HepG2 (cell line): ENCODE measurements around the gene KLF15. TPM values are rescaled to one million over a fixed set of nuclear protein-coding genes. Genes with fewer than 3 reads are reported as not detected.

Experiments
- ATAC-seq: fragments of 200-7000 bp; cut with Tn5 transposase; 3 replicates; pipeline ENCODE4 v1.9.1; 2020; ENCODE audit warnings: mild to moderate bottlenecking, moderate library complexity
- BruUV-seq: library from RNA; stranded (reverse); fragments of 400-500 nt; replicated peaks from 2 replicates; lab custom pipeline; 2021; lab: Mats Ljungman, UMichigan
- CTCF ChIA-PET: fragments of 300-600 bp; formaldehyde crosslinking; extraction: SDS; loops from one replicate; lab custom pipeline; 2021; ENCODE audit warnings: low total read pairs, inconsistent platforms, low intra/inter-chr PET ratio; lab: Yijun Ruan, JAX
- POLR2A ChIA-PET: fragments of 350-600 bp; sonication (Branson Sonifier 250); formaldehyde crosslinking; loops from one replicate; lab custom pipeline; 2020; ENCODE audit warnings: antibody characterized with exemption, inconsistent platforms; lab: Yijun Ruan, JAX
- DNase-seq: peaks from one replicate; pipeline ENCODE4 v3.0.0-alpha.2; 2015; ENCODE audit warnings: low spot score
- FAIRE-seq: peaks from 3 replicates; lab custom pipeline; 2011; peaks lifted over from hg19 to GRCh38; lab: Jason Lieb, UNC
- H2AFZ ChIP-seq: one replicate; pipeline ENCODE4 v1.6.1; 2011; ENCODE audit warnings: low read length, inconsistent platforms
- H3K27ac ChIP-seq: fragments of 300-600 bp; 3 replicates; pipeline ENCODE4 v1.8.0; 2011; ENCODE audit warnings: mixed run types, mild to moderate bottlenecking, mixed read lengths, low read length, inconsistent platforms; ENCODE audit not compliant: insufficient read depth; ENCODE audit errors: extremely low read length
- H3K27me3 ChIP-seq, 2 experiments: fragments of 200-600 bp in 1 of 2; 2 replicates in 1 of 2; 3 replicates in 1 of 2; pipeline versions ENCODE4 v1.6.0 to v1.8.0; 2011; ENCODE audit warnings: low read length in 2 of 2, mild to moderate bottlenecking in 2 of 2, moderate library complexity in 2 of 2, inconsistent platforms in 1 of 2; ENCODE audit not compliant: insufficient read depth in 2 of 2, control insufficient read depth in 1 of 2
- H3K36me3 ChIP-seq, 2 experiments: fragments of 200-600 bp in 1 of 2; replicated peaks in 1 of 2; 2 replicates in 1 of 2; 3 replicates in 1 of 2; pipeline versions ENCODE4 v1.5.1 to v1.8.0; 2011; ENCODE audit warnings: low read length in 2 of 2, inconsistent platforms in 1 of 2; ENCODE audit not compliant: insufficient read depth in 2 of 2, control insufficient read depth in 1 of 2
- H3K4me1 ChIP-seq: 2 replicates; pipeline ENCODE4 v1.5.1; 2012; ENCODE audit warnings: low read length, inconsistent platforms; ENCODE audit not compliant: insufficient read depth
- H3K4me2 ChIP-seq: 2 replicates; pipeline ENCODE4 v1.6.0; 2011; ENCODE audit warnings: low read depth, low read length, inconsistent platforms
- H3K4me3 ChIP-seq, 3 experiments: fragments of 200-600 bp in 1 of 3; sonication (generic), shearing (Covaris generic) in 1 of 3; replicated peaks in 1 of 3; 2 replicates each; pipeline ENCODE4 v1.5.1; 2011 to 2016; ENCODE audit warnings: low read length in 3 of 3, inconsistent platforms in 2 of 3, low read depth in 2 of 3, mild to moderate bottlenecking in 2 of 3, control low read depth in 1 of 3, mixed read lengths in 1 of 3; ENCODE audit not compliant: insufficient read depth in 1 of 3
- H3K79me2 ChIP-seq: one replicate; pipeline ENCODE4 v1.6.1; 2011; ENCODE audit warnings: low read length, inconsistent platforms; ENCODE audit not compliant: insufficient read depth
- H3K9ac ChIP-seq: 2 replicates; pipeline ENCODE4 v1.6.0; 2011; ENCODE audit warnings: mild to moderate bottlenecking, low read depth, low read length, inconsistent platforms; ENCODE audit not compliant: insufficient read depth
- H3K9me3 ChIP-seq: 2 replicates; pipeline ENCODE4 v1.5.1; 2012; ENCODE audit warnings: mild to moderate bottlenecking, low read length
- H4K20me1 ChIP-seq: 2 replicates; pipeline ENCODE4 v1.6.0; 2011; ENCODE audit warnings: inconsistent platforms, mild to moderate bottlenecking, low read length, moderate library complexity; ENCODE audit not compliant: insufficient read depth
- CREB1 ChIP-seq, 2 experiments: fragments of 450-650 bp in 1 of 2; IDR thresholded peaks; 2 replicates each; pipeline ENCODE4 v1.6.1; 2016 to 2017; ENCODE audit warnings: control low read depth in 1 of 2, mild to moderate bottlenecking in 1 of 2, missing compliant biosample characterization in 1 of 2, missing genetic modification characterization in 1 of 2
- FOXM1 ChIP-seq: sonication (generic); formaldehyde crosslinking; IDR thresholded peaks from 2 replicates; pipeline ENCODE4 v1.5.0; 2020; ENCODE audit warnings: missing genetic modification reagents
- ISL2 ChIP-seq: sonication (generic); formaldehyde crosslinking; IDR thresholded peaks from 2 replicates; pipeline ENCODE4 v1.5.0; 2020; ENCODE audit warnings: missing genetic modification reagents
- ZNF850 ChIP-seq: sonication (generic); formaldehyde crosslinking; conservative IDR thresholded peaks from 2 replicates; pipeline ENCODE4 v1.9.0; 2021; ENCODE audit warnings: mild to moderate bottlenecking, missing genetic modification reagents
- WGBS: methylation state at CpG from one replicate; pipeline ENCODE4 v1.1.6; 2017; ENCODE audit warnings: low lambda C conversion rate; 5-methylcytosine and 5-hydroxymethylcytosine counted together
- in situ Hi-C: cut with HindIII; loops from 2 replicates; pipeline ENCODE4 v1.10.0; 2017; ENCODE audit warnings: low pct_unique_long_range_greater_than_20kb; ENCODE audit not compliant: extremely low pct_ligation_motif_present
- intact Hi-C: fragments of 100-400 bp; cut with micrococcal nuclease; formaldehyde crosslinking; loops from one replicate; pipeline ENCODE4 v1.10.0; 2022; ENCODE audit not compliant: unreplicated experiment
- polyA plus RNA-seq, 8 experiments: library from polyadenylated mRNA; depleted of rRNA in 3 of 8; stranded (reverse) in 7 of 8; unstranded in 1 of 8; fragments of >200 nt; fragmentation: Illumina TruSeq in 4 of 8; extraction: Trizol in 4 of 8; gene quantifications; 2 replicates each; pipeline versions ENCODE4 v1.2.1 to v1.2.3, GENCODE V29; 2011 to 2016; ENCODE audit warnings: low read depth in 4 of 8, missing spikeins in 1 of 8, mixed read lengths in 1 of 8; ENCODE audit not compliant: insufficient read depth in 1 of 8
- total RNA-seq, 5 experiments: library from RNA; depleted of rRNA; stranded (reverse); fragments of >200 nt; fragmentation: Illumina TruSeq; extraction: Trizol; gene quantifications; 2 replicates each; pipeline ENCODE4 v1.2.3, GENCODE V29; 2016; ENCODE audit warnings: low read depth in 1 of 5
- TF ChIP-seq, protein P1 (sequence below): sonication (generic); formaldehyde crosslinking; IDR thresholded peaks from 2 replicates; pipeline ENCODE4 v1.5.0; 2020; ENCODE audit warnings: missing genetic modification reagents

The KLF15 gene
- total and polyA plus RNA-seq, 2 of the 13 experiments (the other 11 are each of a cell fraction or from before 2014, with no cell fraction given): 7.1 to 7.8 TPM

DNA sequence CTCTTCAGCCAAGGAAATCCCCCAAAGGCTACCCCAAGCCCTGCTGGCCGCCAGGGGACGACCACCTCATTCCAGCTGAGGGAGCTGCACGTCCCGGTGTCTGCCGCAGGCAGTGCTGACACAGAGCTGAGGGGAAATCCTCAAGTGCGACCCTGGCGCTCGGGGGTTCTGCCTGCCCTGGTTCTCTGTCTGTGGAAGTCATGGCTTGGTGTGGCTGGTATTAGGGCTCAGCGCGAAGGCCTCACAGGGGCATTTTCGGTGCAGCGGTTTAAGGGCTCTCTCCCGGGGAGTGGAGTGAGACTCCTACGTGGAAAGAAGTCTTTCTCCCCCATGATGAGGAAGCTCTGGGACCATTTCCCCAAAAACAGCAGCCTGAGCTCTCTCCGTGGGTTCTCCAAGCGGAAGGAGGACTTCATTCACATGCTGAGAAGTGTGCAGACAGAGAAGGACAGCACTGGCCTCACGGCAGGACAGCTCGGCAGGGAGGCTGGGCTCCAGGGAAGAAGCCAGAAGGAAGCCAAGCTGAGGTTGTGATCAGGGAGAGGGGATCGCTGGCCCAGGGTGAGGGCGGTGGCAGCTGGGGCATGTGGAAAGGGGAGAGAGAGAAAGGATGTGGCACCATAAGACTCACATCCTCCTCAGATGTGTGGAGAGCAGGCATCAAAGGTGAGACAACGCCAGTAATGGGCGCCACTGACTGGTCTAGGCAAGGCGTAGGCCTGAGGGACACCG, 48.6 kb downstream of the KLF15 start:
- CTCF ChIA-PET: no interaction called here
- no TSS peak for BruUV-seq

DNA sequence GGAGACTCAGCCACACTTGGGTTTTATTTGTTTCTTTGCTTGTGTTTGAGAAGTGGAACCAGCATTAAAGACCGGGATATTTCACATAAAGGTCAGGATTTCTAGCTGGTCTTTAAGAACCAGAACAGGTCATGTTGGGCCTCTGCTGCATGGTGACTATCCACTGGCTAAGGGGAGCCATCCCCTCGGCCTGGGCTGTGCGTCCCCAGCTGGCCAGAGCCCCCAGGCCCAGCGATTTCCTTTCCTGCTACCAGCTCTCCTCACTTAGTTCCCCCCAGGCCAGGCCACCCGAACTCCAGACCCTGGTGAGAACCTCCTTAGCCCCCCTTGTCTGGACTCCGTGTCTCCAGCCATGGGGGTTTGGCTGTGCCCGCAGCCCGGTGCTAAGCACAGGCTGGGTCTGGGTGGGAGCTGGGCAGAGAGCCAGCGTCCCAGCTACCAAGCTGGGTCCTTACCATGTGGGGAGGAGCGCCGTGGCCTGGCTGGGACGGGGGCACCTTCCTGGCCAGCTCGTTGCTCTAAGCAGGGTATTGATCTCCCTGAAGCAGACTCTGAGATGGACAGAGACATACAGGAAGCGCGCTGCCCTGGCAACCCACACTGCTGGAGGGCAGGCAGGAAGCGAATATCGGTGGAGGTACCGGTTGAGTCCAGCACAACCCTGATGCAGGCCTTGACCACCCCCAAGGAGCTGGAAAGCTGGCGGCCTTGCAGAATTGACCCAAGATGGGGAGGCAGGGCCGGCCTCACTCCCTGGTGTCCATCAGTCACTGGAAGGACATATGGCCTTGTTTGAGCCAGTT, 49.4 kb downstream of the KLF15 start:
- 44% methylated on average over 8 of the region's 20 CpGs for WGBS
- CTCF ChIA-PET: no interaction called here
- ATAC-seq: peak; percentile 27; the same call in 1 of the 3 replicates

More for the DNA sequence above, 48.6 kb downstream of the KLF15 start:
- Histone ChIP-seq H3K4me1 (no peaks in the 10 kb centered on the region), H3K79me2 (no peaks in the 10 kb centered on the region), H3K27me3 (peaks cover 0 to 3% of the 10 kb centered on the region in 2 experiments; a peak in 2 of 5 replicates), H3K4me3 (no peak overlapping the region), H4K20me1 (no peaks in the 10 kb centered on the region), H3K4me2 (no peak overlapping the region), H3K36me3 (no peaks in the 10 kb centered on the region), H3K27ac (no peak overlapping the region), H3K9me3 (peaks cover under 1% of the 10 kb centered on the region; the same call in 1 of the 2 replicates), H3K9ac (no peak overlapping the region), H2AFZ (no peak overlapping the region)
- TF ChIP-seq FOXM1 (no peak), CREB1 (IDR thresholded peaks at IDR 0.05) (peak; percentile 85), CREB1 (CRISPR knock-in tag; IDR thresholded peaks at IDR 0.05) (no peak)
- FAIRE-seq: no peak
- intact Hi-C loops (no loop called here), in situ Hi-C loops (no loop called here)
- no peak for DNase-seq
- no peak for ATAC-seq
- WGBS: 50% methylated on average over 11 of the region's 24 CpGs
- POLR2A ChIA-PET: no interaction called here

More for the DNA sequence above, 49.4 kb downstream of the KLF15 start:
- H3K27me3 ChIP-seq: peaks cover 0 to 3% of the 10 kb centered on the region in 2 experiments; a peak in 2 of 5 replicates
- no TSS peak for BruUV-seq
- TF ChIP-seq ZNF850 (CRISPR knock-in tag): no peak
- TF ChIP-seq ISL2 (CRISPR knock-in tag): no peak
- TF ChIP-seq, protein P1, sequence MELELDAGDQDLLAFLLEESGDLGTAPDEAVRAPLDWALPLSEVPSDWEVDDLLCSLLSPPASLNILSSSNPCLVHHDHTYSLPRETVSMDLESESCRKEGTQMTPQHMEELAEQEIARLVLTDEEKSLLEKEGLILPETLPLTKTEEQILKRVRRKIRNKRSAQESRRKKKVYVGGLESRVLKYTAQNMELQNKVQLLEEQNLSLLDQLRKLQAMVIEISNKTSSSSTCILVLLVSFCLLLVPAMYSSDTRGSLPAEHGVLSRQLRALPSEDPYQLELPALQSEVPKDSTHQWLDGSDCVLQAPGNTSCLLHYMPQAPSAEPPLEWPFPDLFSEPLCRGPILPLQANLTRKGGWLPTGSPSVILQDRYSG: no peak
- H3K27ac ChIP-seq: no peak overlapping the region
- no peak overlapping the region for H3K4me2 ChIP-seq
- no peak for DNase-seq
- FAIRE-seq: no peak
- H3K36me3 ChIP-seq: no peaks in the 10 kb centered on the region
- H3K9me3 ChIP-seq: peaks cover 8% of the 10 kb centered on the region
- H3K9ac ChIP-seq: no peak overlapping the region
- no peaks in the 10 kb centered on the region for H4K20me1 ChIP-seq
- in situ Hi-C loops: no loop called here
- intact Hi-C loops: no loop called here
- H3K4me3 ChIP-seq: no peak overlapping the region
- no peaks in the 10 kb centered on the region for H3K79me2 ChIP-seq
- no peaks in the 10 kb centered on the region for H3K4me1 ChIP-seq
- H2AFZ ChIP-seq: no peak overlapping the region
- POLR2A ChIA-PET: no interaction called here
